Activated T-helper 1 cell treated with anti-CD3 and anti-CD28 coated beads, Interleukin-12 subunit alpha, Interleukin-12 subunit beta, Interleukin-2, Interleukin-4 antibody, amounts not matched to agents 30 ng/mL and 10 ng/mL and 1 ng/mL, durations not matched to agents 14 hours and 24 hours and 36 hours (primary cell): Measurements from ENCODE around the gene NSMCE4A. TPM values are rescaled to one million over a fixed set of nuclear protein-coding genes. Genes with fewer than 3 reads are reported as not detected.
"Not testable (repeated sequence)": the region's sequence is repeated elsewhere in the genome, so short reads cannot be mapped to it uniquely, and the experiment has no call there.

Experiments
- DNase-seq: peaks from one replicate; pipeline ENCODE4 v3.0.0; 2021; ENCODE audit warnings: low spot score
- H3K27ac Mint-ChIP-seq: one replicate; pipeline ENCODE4 v1.8.0; 2021; ENCODE audit warnings: mild to moderate bottlenecking, mixed read lengths
- H3K27me3 Mint-ChIP-seq: one replicate; pipeline ENCODE4 v1.8.0; 2022; ENCODE audit warnings: mild to moderate bottlenecking, moderate library complexity, mixed read lengths; ENCODE audit not compliant: insufficient read depth
- H3K36me3 Mint-ChIP-seq: one replicate; pipeline ENCODE4 v1.8.0; 2021; ENCODE audit warnings: low read depth, mixed read lengths
- H3K4me1 Mint-ChIP-seq: one replicate; pipeline ENCODE4 v1.8.0; 2021; ENCODE audit warnings: low read depth, mixed read lengths
- H3K4me3 Mint-ChIP-seq: one replicate; pipeline ENCODE4 v1.8.0; 2021; ENCODE audit warnings: mild to moderate bottlenecking, moderate library complexity, mixed read lengths
- H3K9me3 Mint-ChIP-seq: one replicate; pipeline ENCODE4 v1.8.0; 2021; ENCODE audit warnings: mixed read lengths
- intact Hi-C: fragments of 100-400 bp; cut with micrococcal nuclease; formaldehyde crosslinking; loops from one replicate; pipeline ENCODE4 v1.15.1; 2024
- total RNA-seq: library from RNA; stranded (reverse); gene quantifications from 2 replicates; pipeline ENCODE4 v1.2.3, GENCODE V29; 2022

The NSMCE4A gene
- total RNA-seq, result 77.2 and 79.1 TPM in 2 replicates

GRCh38 chr10:121974535-121975294, at the start of gene NSMCE4A:
Gene NSMCE4A, minus strand, starts transcription at chr10:121975217. Its CDS starts 52 bp downstream, at chr10:121975165.
- Mint-ChIP-seq H3K27me3 (no peaks in the 10 kb centered on the region), H3K27ac (no peak within 1 kb of the TSS), H3K4me3 (peak within 1 kb of the TSS; percentile 89), H3K4me1 (peaks cover 19% of the 10 kb centered on the region), H3K9me3 (no peaks in the 10 kb centered on the region), H3K36me3 (peaks cover 19% of the 10 kb centered on the region)
- peak; percentile 68 for DNase-seq
- intact Hi-C loops, result loop anchor here (1.0 to 10.0 kb wide), 3 partner anchors 46 to 1120 kb away; partner anchors contain the start of genes ATE1, FAM24B and WDR11

- DNase-seq, H3K4me1 Mint-ChIP-seq, H3K4me3 Mint-ChIP-seq, H3K27ac Mint-ChIP-seq, H3K9me3 Mint-ChIP-seq, intact Hi-C loops, H3K36me3 Mint-ChIP-seq, H3K27me3 Mint-ChIP-seq: not testable (repeated sequence)
Observed at GRCh38 chr10:122023257-122023656, 48.2 kb upstream of the NSMCE4A start.

GRCh38 chr10:122022276-122022675, 47.3 kb upstream of the NSMCE4A start:
- H3K4me1 Mint-ChIP-seq, result no peaks in the 10 kb centered on the region
- H3K4me3 Mint-ChIP-seq, result no peak overlapping the region

GRCh38 chr10:122021828-122022227, 46.8 kb upstream of the NSMCE4A start:
- H3K9me3 Mint-ChIP-seq, result no peaks in the 10 kb centered on the region
- no peak for DNase-seq
- H3K27me3 Mint-ChIP-seq, result peaks cover 4% of the 10 kb centered on the region
- no peak overlapping the region for H3K27ac Mint-ChIP-seq
- intact Hi-C loops, result no loop called here
- H3K36me3 Mint-ChIP-seq, result no peaks in the 10 kb centered on the region
- H3K4me3 Mint-ChIP-seq, result no peak overlapping the region
- no peaks in the 10 kb centered on the region for H3K4me1 Mint-ChIP-seq

More at GRCh38 chr10:122022276-122022675, 47.3 kb upstream of the NSMCE4A start:
- Mint-ChIP-seq H3K9me3 (no peaks in the 10 kb centered on the region), H3K36me3 (no peaks in the 10 kb centered on the region), H3K27ac (no peak overlapping the region), H3K27me3 (peaks cover 4% of the 10 kb centered on the region)
- no peak for DNase-seq
- intact Hi-C loops, result no loop called here

- no peaks in the 10 kb centered on the region for H3K9me3 Mint-ChIP-seq
- intact Hi-C loops, result no loop called here
- H3K4me3 Mint-ChIP-seq, result no peak overlapping the region
- H3K4me1 Mint-ChIP-seq, result no peaks in the 10 kb centered on the region
- DNase-seq, result no peak
- H3K27me3 Mint-ChIP-seq, result peaks cover 4% of the 10 kb centered on the region
- no peaks in the 10 kb centered on the region for H3K36me3 Mint-ChIP-seq
- no peak overlapping the region for H3K27ac Mint-ChIP-seq
Observed at GRCh38 chr10:122021379-122021778, 46.4 kb upstream of the NSMCE4A start.

- Mint-ChIP-seq H3K36me3 (no peaks in the 10 kb centered on the region), H3K4me3 (no peak overlapping the region), H3K27me3 (peaks cover 4% of the 10 kb centered on the region), H3K9me3 (no peaks in the 10 kb centered on the region), H3K4me1 (no peaks in the 10 kb centered on the region), H3K27ac (no peak overlapping the region)
- intact Hi-C loops, result no loop called here
- DNase-seq, result no peak
Observed at GRCh38 chr10:122020226-122020625, 45.2 kb upstream of the NSMCE4A start.

GRCh38 chr10:122019414-122019975, 44.5 kb upstream of the NSMCE4A start:
- H3K27me3 Mint-ChIP-seq, result peaks cover 6% of the 10 kb centered on the region
- DNase-seq, result no peak
- no peaks in the 10 kb centered on the region for H3K4me1 Mint-ChIP-seq
- no peaks in the 10 kb centered on the region for H3K36me3 Mint-ChIP-seq
- no peaks in the 10 kb centered on the region for H3K9me3 Mint-ChIP-seq
- no peak overlapping the region for H3K27ac Mint-ChIP-seq
- no peak overlapping the region for H3K4me3 Mint-ChIP-seq
- intact Hi-C loops, result no loop called here

GRCh38 chr10:122018951-122019413, 44.0 kb upstream of the NSMCE4A start:
- intact Hi-C loops, result no loop called here
- Mint-ChIP-seq H3K27ac (no peak overlapping the region), H3K27me3 (peaks cover 7% of the 10 kb centered on the region), H3K4me3 (no peak overlapping the region), H3K9me3 (no peaks in the 10 kb centered on the region), H3K4me1 (no peaks in the 10 kb centered on the region), H3K36me3 (no peaks in the 10 kb centered on the region)
- no peak for DNase-seq

GRCh38 chr10:122018491-122018890, 43.5 kb upstream of the NSMCE4A start:
- Mint-ChIP-seq H3K27ac (no peak overlapping the region), H3K36me3 (no peaks in the 10 kb centered on the region), H3K4me3 (no peak overlapping the region), H3K9me3 (no peaks in the 10 kb centered on the region), H3K27me3 (peaks cover 7% of the 10 kb centered on the region), H3K4me1 (no peaks in the 10 kb centered on the region)
- DNase-seq, result no peak
- intact Hi-C loops, result no loop called here

- H3K9me3 Mint-ChIP-seq, H3K27me3 Mint-ChIP-seq, DNase-seq, intact Hi-C loops, H3K4me1 Mint-ChIP-seq, H3K27ac Mint-ChIP-seq, H3K36me3 Mint-ChIP-seq, H3K4me3 Mint-ChIP-seq: not testable (repeated sequence)
Observed at GRCh38 chr10:122017926-122018325, 42.9 kb upstream of the NSMCE4A start.

GRCh38 chr10:122014652-122015248, 39.7 kb upstream of the NSMCE4A start:
- intact Hi-C loops, result no loop called here
- Mint-ChIP-seq H3K9me3 (no peaks in the 10 kb centered on the region), H3K4me3 (no peak overlapping the region), H3K36me3 (no peaks in the 10 kb centered on the region), H3K27me3 (peaks cover 3% of the 10 kb centered on the region), H3K27ac (no peak overlapping the region), H3K4me1 (no peaks in the 10 kb centered on the region)
- DNase-seq, result no peak

GRCh38 chr10:122013311-122013780, 38.3 kb upstream of the NSMCE4A start:
- Mint-ChIP-seq H3K4me1 (no peaks in the 10 kb centered on the region), H3K36me3 (no peaks in the 10 kb centered on the region), H3K9me3 (no peaks in the 10 kb centered on the region), H3K27me3 (peaks cover 3% of the 10 kb centered on the region), H3K27ac (no peak overlapping the region), H3K4me3 (no peak overlapping the region)
- intact Hi-C loops, result no loop called here
- DNase-seq, result no peak

GRCh38 chr10:122012731-122013130, 37.7 kb upstream of the NSMCE4A start:
- Mint-ChIP-seq H3K4me3 (no peak overlapping the region), H3K36me3 (no peaks in the 10 kb centered on the region), H3K4me1 (no peaks in the 10 kb centered on the region), H3K9me3 (no peaks in the 10 kb centered on the region), H3K27ac (no peak overlapping the region), H3K27me3 (peaks cover 3% of the 10 kb centered on the region)
- no peak for DNase-seq
- intact Hi-C loops, result no loop called here
